Uterus (tissue), 2 donors: ENCODE data around the gene CCDC152.

ENCODE experiments used
- CTCF ChIP-seq, 4 experiments: fragments of 200-600 bp in 2 of 4; fragments of 450-650 bp in 2 of 4; sonication (generic) in 2 of 4; IDR thresholded peaks; one replicate each; pipeline ENCODE4 v1.5.1; 2016 to 2019; ENCODE audit warnings: antibody characterized with exemption in 4 of 4, mild to moderate bottlenecking in 2 of 4, moderate library complexity in 1 of 4
- POLR2A ChIP-seq, 2 donors: fragments of 450-650 bp; IDR thresholded peaks; one replicate each; pipeline ENCODE4 v1.6.1; 2016; ENCODE audit warnings: antibody characterized with exemption in 2 of 2, mild to moderate bottlenecking in 1 of 2, moderate library complexity in 1 of 2

- TF ChIP-seq CTCF (IDR thresholded peaks at IDR 0.05): no peak
- no peak for TF ChIP-seq POLR2A (IDR thresholded peaks at IDR 0.05)
Observed at GRCh38 chr5:42826757-42827515, 70.3 kb downstream of the CCDC152 start.
